ENCODE measurements around the gene IL32. TPM values are rescaled to one million over a fixed set of nuclear protein-coding genes. Genes with fewer than 3 reads are reported as not detected.
A peak's percentile ranks its signal among the peaks of the same experiment; 100 is the strongest.

Gene IL32
- total RNA-seq, 4 donors from 2014 or later: 2.6 to 39.0 (median 21.6) TPM

- WGBS, 2 donors (ENCODE audit: low coverage in 1 of 2): 16% methylated on average over 10 of the region's 23 CpGs; no CpG with 5 or more reads in 1 of the 2 donors
Measured at GRCh38 chr16:3112058-3112880, 46.8 kb downstream of the IL32 start, which contains the start of gene ZNF205. ZNF205 (plus strand) TSS chr16:3112586; CDS start chr16:3113431, 845 bp downstream.

GRCh38 chr16:3112881-3113574 is 47.6 kb downstream of the IL32 start:
- Histone ChIP-seq H3K27ac (peak overlapping the region in 3 of 4 donors; percentile 73 to 84 (median 75)), H3K27me3 (no peaks in the 10 kb centered on the region), H3K4me3 (peak overlapping the region; percentile 45 to 82), H3K9me3 (no peaks in the 10 kb centered on the region), H3K4me1 (peaks cover 0 to 41% (median 16%) of the 10 kb centered on the region in 3 donors), H3K36me3 (peaks cover 0 to 40% of the 10 kb centered on the region in 2 donors)
- no peak for TF ChIP-seq POLR2AphosphoS5 (IDR thresholded peaks at IDR 0.05)
- TF ChIP-seq CTCF (IDR thresholded peaks at IDR 0.05): no peak
- no peak for TF ChIP-seq EP300 (IDR thresholded peaks at IDR 0.05)
- TF ChIP-seq POLR2A (IDR thresholded peaks at IDR 0.05): no peak
- ATAC-seq: peak; percentile 7
- WGBS, 2 donors (ENCODE audit: low coverage in 1 of 2): 2 to 12% methylated on average over 6 to 12 of the region's 19 CpGs

More at GRCh38 chr16:3112058-3112880, 46.8 kb downstream of the IL32 start, which contains the start of gene ZNF205:
- Histone ChIP-seq H3K36me3 (peaks cover 0 to 32% of the 10 kb centered on the region in 2 donors), H3K9me3 (no peaks in the 10 kb centered on the region), H3K27me3 (no peaks in the 10 kb centered on the region), H3K4me1 (peaks cover 0 to 43% (median 16%) of the 10 kb centered on the region in 3 donors), H3K27ac (peak within 1 kb of the TSS in 3 of 4 donors; percentile 73 to 84 (median 75)), H3K4me3 (peak within 1 kb of the TSS; percentile 45 to 82)
- TF ChIP-seq EP300 (IDR thresholded peaks at IDR 0.05) (no peak), CTCF (IDR thresholded peaks at IDR 0.05) (peak in 1 of 4 experiments; percentile 12), POLR2AphosphoS5 (IDR thresholded peaks at IDR 0.05) (no peak), POLR2A (IDR thresholded peaks at IDR 0.05) (no peak)
- ATAC-seq: peak; percentile 89

- peaks cover 0 to 48% of the 10 kb centered on the region in 2 donors for H3K36me3 ChIP-seq
- no peaks in the 10 kb centered on the region for H3K9me3 ChIP-seq
- WGBS, 2 donors (ENCODE audit: low coverage in 1 of 2): 34 to 70% methylated on average over 2 to 9 of the region's 17 CpGs
- peak overlapping the region in 2 of 4 donors; percentile 73 to 84 for H3K27ac ChIP-seq
- no peaks in the 10 kb centered on the region for H3K27me3 ChIP-seq
- TF ChIP-seq POLR2A (IDR thresholded peaks at IDR 0.05) (no peak), CTCF (IDR thresholded peaks at IDR 0.05) (no peak), POLR2AphosphoS5 (IDR thresholded peaks at IDR 0.05) (no peak), EP300 (IDR thresholded peaks at IDR 0.05) (no peak)
- H3K4me3 ChIP-seq: peak overlapping the region in 1 of 2 donors; percentile 82
- no peak for ATAC-seq
- peaks cover 0 to 41% (median 16%) of the 10 kb centered on the region in 3 donors for H3K4me1 ChIP-seq
Measured at GRCh38 chr16:3113765-3114479, 48.5 kb downstream of the IL32 start.

- no peak for ATAC-seq
- Histone ChIP-seq H3K27me3 (no peaks in the 10 kb centered on the region), H3K36me3 (peaks cover 0 to 59% of the 10 kb centered on the region in 2 donors), H3K27ac (no peak overlapping the region), H3K4me3 (no peak overlapping the region), H3K9me3 (no peaks in the 10 kb centered on the region), H3K4me1 (peaks cover 0 to 41% (median 16%) of the 10 kb centered on the region in 3 donors)
- TF ChIP-seq EP300 (IDR thresholded peaks at IDR 0.05): no peak
- TF ChIP-seq POLR2A (IDR thresholded peaks at IDR 0.05): no peak
- no peak for TF ChIP-seq POLR2AphosphoS5 (IDR thresholded peaks at IDR 0.05)
- TF ChIP-seq CTCF (IDR thresholded peaks at IDR 0.05): no peak
- WGBS, 2 donors (ENCODE audit: low coverage in 1 of 2): 75 to 93% methylated on average over 1 to 5 of the region's 12 CpGs
Measured at GRCh38 chr16:3115003-3115402, 49.6 kb downstream of the IL32 start.

Measured in gastroesophageal sphincter (tissue), 4 donors.